Measurements from ENCODE around the gene BDNF. TPM values are rescaled to one million over a fixed set of nuclear protein-coding genes. Genes with fewer than 3 reads are reported as not detected.
A peak's percentile ranks its signal among the peaks of the same experiment; 100 is the strongest.

Gene BDNF
- total and polyA plus RNA-seq, 2 of the 8 experiments (the other 6 are each of a cell fraction or from before 2014, with no cell fraction given), result 2.4 to 5.4 TPM

- H3K4me1 ChIP-seq (replicated peaks in 1 of 4; ENCODE audit: control insufficient read depth in 3 of 4, insufficient read depth in 4 of 4, low read length in 3 of 4), result peaks cover 0 to 15% (median 1%) of the 10 kb centered on the region in 4 experiments; a peak in 3 of 7 replicates
- H4K91ac ChIP-seq (replicated peaks; ENCODE audit: insufficient read length, low read length), result no peak overlapping the region
- H3K79me1 ChIP-seq (ENCODE audit: low read depth, low read length), result no peaks in the 10 kb centered on the region
- H3K9ac ChIP-seq (replicated peaks in 1 of 4; ENCODE audit: extremely low read depth in 1 of 4, low read depth in 3 of 4, low read length in 3 of 4), result no peak overlapping the region
- H3K56ac ChIP-seq (replicated peaks; ENCODE audit: insufficient read length, low read depth, low read length), result no peak overlapping the region
- no peak overlapping the region for H3K23ac ChIP-seq (ENCODE audit: insufficient read length)
- peak overlapping the region in 3 of 4 experiments; percentile 6 to 95 (median 23); a peak in 4 of 8 replicates for H3K4me3 ChIP-seq (ENCODE audit: extremely low read depth in 1 of 4, insufficient read depth in 2 of 4, low read depth in 3 of 4, low read length in 4 of 4)
- peak overlapping the region; percentile 56 to 91; a peak in 3 of 4 replicates for H3K4me2 ChIP-seq (ENCODE audit: insufficient read depth in 1 of 2, low read depth in 2 of 2, low read length in 2 of 2)
- no peak overlapping the region for H2AK5ac ChIP-seq (ENCODE audit: low read depth, low read length)
- FAIRE-seq, result no peak
- no peak overlapping the region for H2AFZ ChIP-seq (ENCODE audit: low read length)
- ChIA-PET POLR2A (ENCODE audit: partially characterized antibody) (interaction anchor here (1.2 to 4.6 kb wide), 7 partner anchors 21 to 85 kb away, joined by 3 to 43 read pairs (median 8); no protein-coding TSS in a partner anchor), CTCF (ENCODE audit: partially characterized antibody) (interaction anchor here (1.0 to 3.6 kb wide), 11 partner anchors 10 to 1634 kb away, joined by 3 to 34 read pairs (median 4); partner anchors contain the start of genes KIF18A and METTL15)
- peaks cover 5 to 59% of the 10 kb centered on the region in 2 experiments; a peak in 3 of 4 replicates for H3K79me2 ChIP-seq (ENCODE audit: control insufficient read depth in 1 of 2, insufficient read depth in 2 of 2, low read length in 2 of 2)
- H4K20me1 ChIP-seq (replicated peaks in 1 of 2; ENCODE audit: control insufficient read depth in 1 of 2, insufficient read depth in 2 of 2, low read length in 2 of 2), result no peaks in the 10 kb centered on the region
- no peak overlapping the region for H2BK20ac ChIP-seq (ENCODE audit: low read length)
- no peaks in the 10 kb centered on the region for H3K36me3 ChIP-seq (ENCODE audit: control insufficient read depth in 2 of 4, insufficient read depth in 4 of 4, low read length in 3 of 4)
- H3K27ac ChIP-seq (ENCODE audit: low read depth, low read length), result no peak overlapping the region
- peaks cover 17% of the 10 kb centered on the region for H3K23me2 ChIP-seq (ENCODE audit: low read depth, low read length)
- no peak overlapping the region for H2BK15ac ChIP-seq (ENCODE audit: low read length)
- H4K5ac ChIP-seq (ENCODE audit: insufficient read length, low read depth, low read length), result no peak overlapping the region
- H4K8ac ChIP-seq (ENCODE audit: extremely low read depth, insufficient read depth, low read length), result no peak overlapping the region
- no peak for DNase-seq (ENCODE audit: low read depth in 1 of 2, low spot score in 2 of 2)
- no peak overlapping the region for H3K14ac ChIP-seq (ENCODE audit: insufficient read length)
- WGBS, 2 experiments (ENCODE audit: extremely low coverage in 1 of 2, insufficient coverage in 1 of 2, insufficient read length in 1 of 2, insufficient replicate concordance in 2 of 2, low coverage in 1 of 2, low lambda C conversion rate in 2 of 2, missing lambda C conversion rate in 1 of 2), result 7% methylated on average over 3 of the region's 3 CpGs; no CpG with 5 or more reads in 1 of the 2 experiments
- H3K18ac ChIP-seq (ENCODE audit: extremely low read depth, low read length), result no peak overlapping the region
- H2BK120ac ChIP-seq (replicated peaks; ENCODE audit: low read depth, low read length), result no peak overlapping the region
- no peak overlapping the region for H3K4ac ChIP-seq (replicated peaks; ENCODE audit: insufficient read length, low read depth, low read length)
- no peak overlapping the region for H2BK5ac ChIP-seq (ENCODE audit: low read depth, low read length)
- H3K9me3 ChIP-seq (ENCODE audit: insufficient read depth in 2 of 2, low read depth in 1 of 2, low read length in 1 of 2), result no peaks in the 10 kb centered on the region
- peaks cover 0 to 9% (median 4%) of the 10 kb centered on the region in 4 experiments; a peak in 5 of 7 replicates for H3K27me3 ChIP-seq (replicated peaks in 1 of 4; ENCODE audit: control insufficient read depth in 3 of 4, extremely low read depth in 1 of 4, insufficient read depth in 3 of 4, low read length in 3 of 4)
- no peak overlapping the region for H2BK12ac ChIP-seq (ENCODE audit: low read depth, low read length)
- TF ChIP-seq JUN (IDR thresholded peaks at IDR 0.05; ENCODE audit: low read depth, low read length), result no peak
- TF ChIP-seq SP4 (IDR thresholded peaks at IDR 0.05; ENCODE audit: low read length), result no peak
- no peak for TF ChIP-seq MAX (IDR thresholded peaks at IDR 0.05)
- no peak for TF ChIP-seq JUND (IDR thresholded peaks at IDR 0.05; ENCODE audit: low read length)
- TF ChIP-seq, protein P1, sequence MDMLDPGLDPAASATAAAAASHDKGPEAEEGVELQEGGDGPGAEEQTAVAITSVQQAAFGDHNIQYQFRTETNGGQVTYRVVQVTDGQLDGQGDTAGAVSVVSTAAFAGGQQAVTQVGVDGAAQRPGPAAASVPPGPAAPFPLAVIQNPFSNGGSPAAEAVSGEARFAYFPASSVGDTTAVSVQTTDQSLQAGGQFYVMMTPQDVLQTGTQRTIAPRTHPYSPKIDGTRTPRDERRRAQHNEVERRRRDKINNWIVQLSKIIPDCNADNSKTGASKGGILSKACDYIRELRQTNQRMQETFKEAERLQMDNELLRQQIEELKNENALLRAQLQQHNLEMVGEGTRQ (IDR thresholded peaks at IDR 0.05; ENCODE audit: low read length), result no peak
- TF ChIP-seq CBX5 (IDR thresholded peaks at IDR 0.05; ENCODE audit: low read depth, low read length), result no peak
- TF ChIP-seq ZNF274 (IDR thresholded peaks at IDR 0.05; ENCODE audit: borderline replicate concordance, extremely low read depth, low read length), result no peak
- TF ChIP-seq TEAD4 (IDR thresholded peaks at IDR 0.05; ENCODE audit: low read depth, low read length), result no peak
- no peak for TF ChIP-seq EGR1 (IDR thresholded peaks at IDR 0.05; ENCODE audit: borderline replicate concordance, low read depth, low read length)
- TF ChIP-seq RFX5 (IDR thresholded peaks at IDR 0.05; ENCODE audit: borderline replicate concordance, low read depth, low read length), result no peak
- TF ChIP-seq SUZ12 (IDR thresholded peaks at IDR 0.05; ENCODE audit: low read length), result no peak
- TF ChIP-seq, protein P2, sequence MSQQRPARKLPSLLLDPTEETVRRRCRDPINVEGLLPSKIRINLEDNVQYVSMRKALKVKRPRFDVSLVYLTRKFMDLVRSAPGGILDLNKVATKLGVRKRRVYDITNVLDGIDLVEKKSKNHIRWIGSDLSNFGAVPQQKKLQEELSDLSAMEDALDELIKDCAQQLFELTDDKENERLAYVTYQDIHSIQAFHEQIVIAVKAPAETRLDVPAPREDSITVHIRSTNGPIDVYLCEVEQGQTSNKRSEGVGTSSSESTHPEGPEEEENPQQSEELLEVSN (IDR thresholded peaks at IDR 0.05), result no peak
Measured at GRCh38 chr11:27696115-27696514, 4.1 kb downstream of the BDNF start.
